Common myeloid progenitor, CD34-positive (primary cell): ENCODE data around the gene CTDSP1.

ENCODE experiments used
- CTCF ChIA-PET: fragments of 350-600 bp; sonication (Branson Sonifier 250); formaldehyde crosslinking; loops from one replicate; lab custom pipeline; 2021; ENCODE audit warnings: antibody characterized with exemption; lab: Charles Lee
- POLR2A ChIA-PET: fragments of 350-600 bp; sonication (Branson Sonifier 250); formaldehyde crosslinking; loops from one replicate; lab custom pipeline; 2021; ENCODE audit warnings: antibody characterized with exemption; lab: Charles Lee
- DNase-seq, 3 donors: peaks; one replicate each; pipeline versions ENCODE4 v3.0.0 to v3.0.0-alpha.2; 2013
- H3K27ac ChIP-seq, 2 experiments: 1 replicate in 1 of 2; 2 replicates in 1 of 2; pipeline ENCODE4 v1.7.0; 2013; ENCODE audit warnings: inconsistent platforms in 2 of 2, low read length in 2 of 2, mild to moderate bottlenecking in 2 of 2, low read depth in 1 of 2, moderate library complexity in 1 of 2; ENCODE audit not compliant: severe bottlenecking in 2 of 2, insufficient read depth in 1 of 2, poor library complexity in 1 of 2
- H3K27me3 ChIP-seq, 5 experiments: replicated peaks in 2 of 5; 1 replicate in 3 of 5; 2 replicates in 2 of 5; pipeline versions ENCODE4 v1.6.1 to v1.7.0; 2013; ENCODE audit warnings: low read length in 4 of 5, mild to moderate bottlenecking in 2 of 5, moderate library complexity in 2 of 5, inconsistent platforms in 1 of 5; ENCODE audit not compliant: insufficient read depth in 5 of 5, control insufficient read depth in 4 of 5
- H3K36me3 ChIP-seq, 4 experiments: 1 replicate in 2 of 4; 2 replicates in 2 of 4; pipeline versions ENCODE4 v1.6.1 to v1.7.0; 2013; ENCODE audit warnings: low read length in 3 of 4, control low read depth in 1 of 4, mild to moderate bottlenecking in 1 of 4; ENCODE audit not compliant: control insufficient read depth in 4 of 4, insufficient read depth in 4 of 4
- H3K4me1 ChIP-seq, 4 experiments: 1 replicate in 3 of 4; 2 replicates in 1 of 4; pipeline versions ENCODE4 v1.6.1 to v1.7.1; 2013; ENCODE audit warnings: low read length in 3 of 4, mild to moderate bottlenecking in 3 of 4, control low read depth in 1 of 4, inconsistent platforms in 1 of 4, moderate library complexity in 1 of 4; ENCODE audit not compliant: control insufficient read depth in 4 of 4, insufficient read depth in 4 of 4; ENCODE audit errors: control extremely low read depth in 1 of 4
- H3K4me3 ChIP-seq, 7 experiments: 1 replicate in 4 of 7; 2 replicates in 3 of 7; pipeline versions ENCODE4 v1.5.1 to v1.7.0; 2013; ENCODE audit warnings: mild to moderate bottlenecking in 7 of 7, low read length in 6 of 7, moderate library complexity in 6 of 7, inconsistent platforms in 2 of 7, low read depth in 2 of 7, control low read depth in 1 of 7; ENCODE audit not compliant: insufficient read depth in 4 of 7, control insufficient read depth in 1 of 7; ENCODE audit errors: extremely low read depth in 1 of 7
- H3K9me3 ChIP-seq, 5 experiments: 1 replicate in 4 of 5; 2 replicates in 1 of 5; pipeline versions ENCODE4 v1.6.1 to v1.7.1; 2013; ENCODE audit warnings: low read length in 4 of 5, mild to moderate bottlenecking in 2 of 5, inconsistent platforms in 1 of 5, low read depth in 1 of 5, moderate library complexity in 1 of 5; ENCODE audit not compliant: control insufficient read depth in 4 of 5, insufficient read depth in 2 of 5; ENCODE audit errors: control extremely low read depth in 1 of 5
- WGBS: methylation state at CpG from one replicate; pipeline ENCODE4 v1.1.5; 2013; ENCODE audit not compliant: insufficient coverage; 5-methylcytosine and 5-hydroxymethylcytosine counted together

Gene CTDSP1

DNA sequence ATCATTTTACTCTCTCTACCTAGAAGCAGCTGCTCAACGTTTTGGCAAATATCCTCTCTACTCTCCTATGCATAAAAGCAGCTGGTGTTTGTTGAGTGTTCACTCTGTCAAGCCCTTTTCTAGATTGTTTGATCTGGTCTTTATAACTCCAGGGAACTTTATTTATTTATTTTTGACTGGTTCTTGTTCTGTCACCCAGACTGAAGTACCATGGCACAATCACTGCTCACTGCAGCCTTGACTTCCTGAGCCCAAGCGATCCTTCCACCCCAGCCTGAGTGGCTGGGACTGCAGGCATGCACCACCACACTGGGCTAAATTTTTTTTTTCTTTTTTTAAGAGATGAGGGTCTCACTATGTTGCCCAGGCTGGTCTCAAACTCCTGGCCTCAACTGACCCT lies 30.3 kb upstream of the CTDSP1 start:
- peak overlapping the region in 1 of 7 experiments; percentile 72 for H3K4me3 ChIP-seq
- WGBS, result 20% methylated on average over 1 of the region's 2 CpGs
- POLR2A ChIA-PET, result interaction anchor here (1.3 to 3.0 kb wide), 3 partner anchors 21 to 29 kb away, joined by 6 to 37 read pairs (median 7); partner anchors contain the start of gene CTDSP1

DNA sequence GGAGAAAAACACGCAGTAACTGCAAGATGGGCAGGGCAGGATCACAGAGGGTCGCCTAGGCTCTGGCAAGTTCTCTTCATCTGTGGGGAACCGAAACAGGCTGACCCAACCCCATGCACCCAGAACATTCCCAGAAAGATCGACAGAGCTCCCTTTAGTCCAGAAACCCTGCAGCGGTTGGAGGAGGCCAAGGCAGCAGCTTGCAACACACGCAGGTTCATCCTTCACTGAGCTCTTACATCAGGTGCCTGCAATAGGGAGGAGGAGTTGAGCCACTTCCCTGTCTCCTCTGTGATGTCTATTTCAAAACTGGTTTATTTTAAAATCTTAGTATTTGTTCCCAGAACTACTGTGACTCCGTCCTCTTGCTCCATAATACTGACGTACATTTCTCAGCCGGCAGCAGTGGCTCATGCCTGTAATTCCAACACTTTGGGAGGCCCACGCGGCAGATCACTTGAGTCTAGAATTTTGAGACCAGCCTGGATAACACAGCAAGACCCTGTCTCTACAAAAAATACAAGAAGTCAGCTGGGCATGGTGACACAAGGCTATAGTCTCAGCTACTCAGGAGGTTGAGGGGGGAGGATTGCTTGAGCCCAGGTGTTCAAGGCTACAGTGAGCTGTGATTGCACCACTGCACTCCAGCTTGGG lies 29.1 kb upstream of the CTDSP1 start:
- no peaks in the 10 kb centered on the region for H3K27me3 ChIP-seq
- H3K4me1 ChIP-seq, result peaks cover 14 to 46% (median 28%) of the 10 kb centered on the region in 4 experiments
- peak overlapping the region in 1 of 7 experiments; percentile 25 for H3K4me3 ChIP-seq
- H3K36me3 ChIP-seq, result no peaks in the 10 kb centered on the region
- ChIA-PET CTCF (interaction anchor here (0.9 to 3.5 kb wide), 6 partner anchors 8 to 69 kb away, joined by 3 to 21 read pairs (median 4); partner anchors contain the start of gene CATIP), POLR2A (interaction anchor here (2.0 kb wide), 1 partner anchor 19 kb away, joined by 7 read pairs; no protein-coding TSS in a partner anchor)
- peaks cover 0 to 6% (median 0%) of the 10 kb centered on the region in 5 experiments for H3K9me3 ChIP-seq
- H3K27ac ChIP-seq, result no peak overlapping the region
- peak in 2 of 3 donors; percentile 26 to 38 for DNase-seq
- 82% methylated on average over 11 of the region's 11 CpGs for WGBS

More for the DNA sequence above, 30.3 kb upstream of the CTDSP1 start:
- peaks cover 0 to 6% (median 0%) of the 10 kb centered on the region in 5 experiments for H3K9me3 ChIP-seq
- H3K4me1 ChIP-seq, result peaks cover 14 to 46% (median 28%) of the 10 kb centered on the region in 4 experiments
- H3K27me3 ChIP-seq, result no peaks in the 10 kb centered on the region
- no peaks in the 10 kb centered on the region for H3K36me3 ChIP-seq
- H3K27ac ChIP-seq, result no peak overlapping the region
- peak in 2 of 3 donors; percentile 41 to 55 for DNase-seq
- CTCF ChIA-PET, result interaction anchor here (1.2 to 3.5 kb wide), 7 partner anchors 9 to 76 kb away, joined by 3 to 21 read pairs (median 7); partner anchors contain the start of gene CATIP

DNA sequence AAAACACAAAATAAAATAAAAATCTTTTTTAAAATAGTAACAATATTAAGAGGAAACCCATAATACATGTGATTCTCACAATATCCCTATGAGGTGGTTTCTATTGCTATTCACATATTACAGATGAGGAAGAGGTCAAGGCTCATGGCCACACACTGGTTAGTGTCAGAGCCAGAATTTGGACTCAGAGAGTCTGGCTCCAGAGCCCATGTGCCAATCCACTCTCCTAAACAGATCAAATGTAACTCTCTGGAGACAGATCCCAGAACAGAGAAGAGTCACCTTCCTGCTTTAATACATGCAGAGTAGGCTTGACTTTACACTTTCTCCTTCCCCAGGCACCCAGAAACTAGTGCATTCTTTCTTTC lies 27.7 kb upstream of the CTDSP1 start:
- H3K36me3 ChIP-seq, result no peaks in the 10 kb centered on the region
- H3K27me3 ChIP-seq, result no peaks in the 10 kb centered on the region
- H3K27ac ChIP-seq, result no peak overlapping the region
- ChIA-PET POLR2A (interaction anchor here (0.8 kb wide), 1 partner anchor 12 kb away, joined by 3 read pairs; no protein-coding TSS in a partner anchor), CTCF (interaction anchor here (1.9 to 3.5 kb wide), 2 partner anchors 13 to 22 kb away, joined by 8 to 21 read pairs; no protein-coding TSS in a partner anchor)
- peaks cover 14 to 43% (median 25%) of the 10 kb centered on the region in 4 experiments for H3K4me1 ChIP-seq
- no peak overlapping the region for H3K4me3 ChIP-seq
- no peak for DNase-seq
- no peaks in the 10 kb centered on the region for H3K9me3 ChIP-seq

DNA sequence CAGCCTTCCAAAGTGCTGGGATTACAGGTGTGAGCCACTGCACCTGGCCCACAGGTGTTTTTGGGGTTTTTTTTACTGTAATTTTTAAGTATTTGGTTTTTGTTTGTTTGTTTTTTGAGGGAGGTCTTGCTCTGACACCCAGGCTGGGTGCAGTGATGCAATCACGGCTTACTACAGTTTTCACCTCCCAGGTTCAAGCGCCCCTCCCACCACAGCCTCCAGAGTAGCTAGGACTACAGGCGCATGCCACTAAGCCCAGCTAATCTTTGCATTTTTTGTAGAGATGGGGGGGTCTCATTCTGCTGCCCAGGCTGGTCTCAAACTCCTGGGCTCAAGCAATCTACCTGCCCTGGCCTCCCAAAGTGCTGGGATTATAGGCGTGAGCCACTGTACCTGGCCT lies 24.9 kb upstream of the CTDSP1 start:
- no peak overlapping the region for H3K27ac ChIP-seq
- no peaks in the 10 kb centered on the region for H3K36me3 ChIP-seq
- 100% methylated on average over 1 of the region's 4 CpGs for WGBS
- H3K4me1 ChIP-seq, result peaks cover 0 to 16% (median 8%) of the 10 kb centered on the region in 4 experiments
- DNase-seq, result no peak
- no peaks in the 10 kb centered on the region for H3K9me3 ChIP-seq
- no peaks in the 10 kb centered on the region for H3K27me3 ChIP-seq
- H3K4me3 ChIP-seq, result no peak overlapping the region
- ChIA-PET POLR2A (no interaction called here), CTCF (interaction anchor here (1.1 kb wide), 1 partner anchor 13 kb away, joined by 3 read pairs; no protein-coding TSS in a partner anchor)

DNA sequence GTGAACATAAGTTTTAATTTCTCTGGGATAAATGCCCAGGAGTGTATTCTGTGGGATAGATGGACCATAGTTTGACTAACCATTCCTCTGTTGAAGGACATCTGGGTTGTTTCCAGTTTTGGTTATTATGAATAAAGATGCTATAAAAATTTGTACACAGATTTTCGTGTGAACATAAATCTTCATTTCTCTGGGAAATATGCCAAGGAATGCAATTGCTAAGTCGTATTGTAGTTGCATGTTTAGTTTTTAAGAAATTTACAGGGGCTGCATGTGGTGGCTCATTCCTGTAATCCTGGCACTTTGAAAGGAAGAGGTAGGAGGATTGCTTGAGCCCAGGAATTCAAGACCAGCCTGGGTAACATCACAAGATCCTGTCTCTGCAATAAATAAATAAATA lies 24.5 kb upstream of the CTDSP1 start:
- Histone ChIP-seq H3K27ac (no peak overlapping the region), H3K9me3 (no peaks in the 10 kb centered on the region), H3K36me3 (no peaks in the 10 kb centered on the region), H3K4me3 (no peak overlapping the region), H3K4me1 (peaks cover 0 to 12% (median 4%) of the 10 kb centered on the region in 4 experiments), H3K27me3 (no peaks in the 10 kb centered on the region)
- POLR2A ChIA-PET, result no interaction called here
- CTCF ChIA-PET, result interaction anchor here (0.9 to 1.1 kb wide), 3 partner anchors 11 to 19 kb away, joined by 3 to 4 read pairs (median 3); partner anchors contain the start of gene CATIP
- DNase-seq, result no peak
- 50% methylated on average over 1 of the region's 2 CpGs for WGBS

DNA sequence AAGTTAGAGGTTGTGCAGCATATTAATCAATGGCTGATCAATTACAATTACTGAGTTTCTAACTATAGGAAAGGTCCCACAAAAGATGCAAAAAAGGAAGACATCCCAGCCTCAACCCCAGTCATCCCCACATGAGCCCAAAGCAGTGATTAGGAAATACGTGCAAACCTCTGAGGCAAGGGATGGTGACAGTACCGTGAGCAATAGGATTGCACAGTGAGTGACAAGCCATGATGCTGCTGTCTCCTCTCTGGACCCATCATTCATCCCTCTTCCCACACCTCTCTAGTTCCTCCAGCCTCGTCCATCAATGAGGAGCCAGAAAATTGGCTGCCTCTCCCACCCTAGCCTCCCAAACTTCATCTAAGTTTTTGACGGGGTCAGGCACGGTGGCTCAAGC lies 21.6 kb upstream of the CTDSP1 start:
- Histone ChIP-seq H3K36me3 (no peaks in the 10 kb centered on the region), H3K4me3 (no peak overlapping the region), H3K27me3 (no peaks in the 10 kb centered on the region), H3K27ac (no peak overlapping the region), H3K9me3 (no peaks in the 10 kb centered on the region), H3K4me1 (no peaks in the 10 kb centered on the region)
- WGBS, result 100% methylated on average over 3 of the region's 5 CpGs
- ChIA-PET POLR2A (no interaction called here), CTCF (interaction anchor here (0.7 to 1.9 kb wide), 4 partner anchors 9 to 75 kb away, joined by 3 to 8 read pairs (median 6); no protein-coding TSS in a partner anchor)
- DNase-seq, result no peak

- H3K4me3 ChIP-seq, result peak within 1 kb of the TSS in 1 of 7 experiments; percentile 51
- H3K4me1 ChIP-seq, result peaks cover 0 to 4% (median 1%) of the 10 kb centered on the region in 4 experiments
- no peaks in the 10 kb centered on the region for H3K27me3 ChIP-seq
- DNase-seq, result no peak
- CTCF ChIA-PET, result interaction anchor here (2.3 to 4.4 kb wide), 2 partner anchors 11 to 84 kb away, joined by 4 to 17 read pairs; no protein-coding TSS in a partner anchor
- 91% methylated on average over 13 of the region's 13 CpGs for WGBS
- H3K9me3 ChIP-seq, result no peaks in the 10 kb centered on the region
- no peak within 1 kb of the TSS for H3K27ac ChIP-seq
- POLR2A ChIA-PET, result no interaction called here
- no peaks in the 10 kb centered on the region for H3K36me3 ChIP-seq
Measured at GRCh38 chr2:218381916-218382366, 17.7 kb upstream of the CTDSP1 start, which contains the start of gene SLC11A1. TSS of gene SLC11A1 (plus strand) at chr2:218382273. CDS start at chr2:218382369, 96 bp downstream.
